HG02763 (cell line): Measurements from ENCODE around the gene EEF1AKMT2.
"Not testable (repeated sequence)": the region's sequence is repeated elsewhere in the genome, so short reads cannot be mapped to it uniquely, and the experiment has no call there.

ENCODE experiments used
- ATAC-seq: cut with Tn5 transposase; IDR thresholded peaks from one replicate; pipeline ENCODE4 v1.9.1; 2021; ENCODE audit warnings: mild to moderate bottlenecking, moderate library complexity; ENCODE audit not compliant: unreplicated experiment

EEF1AKMT2 gene

DNA sequence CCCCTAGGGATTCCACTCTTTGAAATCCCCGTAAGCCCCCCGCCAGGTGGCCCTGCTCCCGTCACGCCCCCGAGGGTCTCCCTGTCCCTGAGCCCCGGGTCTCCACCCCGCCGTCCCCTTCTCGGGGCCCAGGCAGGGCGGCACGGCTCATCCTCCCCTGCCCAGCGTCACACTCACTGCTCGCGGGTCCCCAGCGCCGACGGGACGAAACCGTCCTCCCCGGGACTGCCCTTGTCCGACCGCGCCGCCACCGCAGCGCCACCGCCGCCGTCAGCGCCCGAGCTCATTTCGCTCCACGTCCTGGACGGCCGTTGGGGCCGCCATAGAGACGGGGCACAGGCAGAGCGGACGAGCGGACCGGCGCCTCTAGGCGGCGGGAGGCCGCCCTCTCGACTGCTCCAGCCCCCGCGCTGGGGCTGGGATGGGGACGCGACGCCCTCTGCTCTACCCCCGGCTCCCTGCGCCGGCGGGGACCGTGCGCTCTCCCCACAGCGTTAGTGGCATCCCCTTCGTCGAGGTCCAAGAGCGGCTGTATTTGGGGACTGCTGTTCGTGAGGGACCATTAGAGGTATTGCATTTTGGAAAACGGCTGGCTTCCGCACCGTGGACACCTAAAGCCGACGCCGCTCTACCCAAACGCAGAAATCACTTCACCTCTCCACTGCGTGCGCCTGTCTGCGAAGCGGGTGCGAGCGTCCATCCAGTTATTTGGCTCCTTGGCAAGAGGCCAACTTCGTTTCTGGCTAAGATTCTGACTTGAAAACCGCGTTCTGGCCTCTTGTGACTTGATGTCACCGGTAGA is at the start of gene EEF1AKMT2:
TSS of gene EEF1AKMT2 (minus strand) at position 341 of the 802 bp plus-strand sequence. CDS start at position 287, 54 bp downstream.
- ATAC-seq, result peak; percentile 90

DNA sequence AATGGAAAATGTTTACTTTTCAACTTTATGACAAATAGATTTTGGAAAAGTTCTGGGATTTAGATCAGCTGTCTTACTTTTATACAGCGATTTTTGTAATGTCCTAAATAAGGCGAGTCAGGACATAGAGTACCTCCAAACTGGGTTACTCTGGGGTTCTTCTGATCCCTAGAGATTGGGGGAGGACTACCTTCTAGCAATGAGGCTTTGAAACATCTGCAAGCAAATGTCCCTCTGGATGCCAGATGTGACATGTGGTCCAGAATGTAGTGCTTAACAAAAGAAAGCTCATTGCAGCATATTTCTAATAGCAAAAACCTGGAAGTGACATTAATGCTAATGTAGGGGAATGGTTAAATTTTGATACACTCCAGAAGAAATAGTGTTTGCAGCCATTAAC is 46.0 kb upstream of the EEF1AKMT2 start:
- no peak for ATAC-seq

DNA sequence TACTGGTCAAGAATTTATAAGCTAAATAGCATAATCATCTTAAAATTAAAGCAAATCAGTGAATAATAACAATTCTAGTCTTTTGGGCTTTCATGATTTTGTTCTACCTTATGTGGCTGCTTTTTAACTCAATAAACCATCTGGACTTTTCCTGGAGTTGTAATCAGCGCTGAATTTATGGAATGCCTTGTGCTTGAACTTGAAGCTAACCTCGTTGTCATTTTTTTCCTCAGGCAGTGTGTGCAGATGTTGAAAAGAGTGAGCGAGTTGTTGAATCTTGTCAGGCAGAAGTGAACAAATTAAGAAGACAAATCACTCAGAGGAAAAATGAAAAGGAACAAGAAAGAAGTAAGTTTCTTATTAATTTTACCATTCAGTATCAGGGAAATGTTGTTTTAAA is 39.4 kb upstream of the EEF1AKMT2 start:
- ATAC-seq, result no peak

DNA sequence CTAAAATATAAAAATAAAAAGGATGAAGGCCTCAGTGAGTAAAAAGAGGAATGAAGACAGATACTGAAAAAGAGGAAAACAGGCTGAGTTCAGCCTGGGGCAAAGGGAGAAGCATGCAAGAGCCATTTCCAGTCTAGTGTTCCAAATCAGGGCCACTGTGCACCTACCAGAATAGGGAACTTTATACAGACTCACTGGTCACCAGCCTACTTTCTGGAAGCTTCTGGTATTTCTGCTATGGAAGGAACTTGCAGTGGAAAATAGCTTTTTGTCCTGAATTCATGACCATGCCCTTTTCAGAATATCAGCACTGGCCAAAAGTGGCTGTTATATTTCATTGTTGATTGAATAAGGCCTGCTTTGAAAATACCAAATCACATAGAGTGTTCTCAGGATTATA is 38.8 kb upstream of the EEF1AKMT2 start:
- no peak for ATAC-seq

DNA sequence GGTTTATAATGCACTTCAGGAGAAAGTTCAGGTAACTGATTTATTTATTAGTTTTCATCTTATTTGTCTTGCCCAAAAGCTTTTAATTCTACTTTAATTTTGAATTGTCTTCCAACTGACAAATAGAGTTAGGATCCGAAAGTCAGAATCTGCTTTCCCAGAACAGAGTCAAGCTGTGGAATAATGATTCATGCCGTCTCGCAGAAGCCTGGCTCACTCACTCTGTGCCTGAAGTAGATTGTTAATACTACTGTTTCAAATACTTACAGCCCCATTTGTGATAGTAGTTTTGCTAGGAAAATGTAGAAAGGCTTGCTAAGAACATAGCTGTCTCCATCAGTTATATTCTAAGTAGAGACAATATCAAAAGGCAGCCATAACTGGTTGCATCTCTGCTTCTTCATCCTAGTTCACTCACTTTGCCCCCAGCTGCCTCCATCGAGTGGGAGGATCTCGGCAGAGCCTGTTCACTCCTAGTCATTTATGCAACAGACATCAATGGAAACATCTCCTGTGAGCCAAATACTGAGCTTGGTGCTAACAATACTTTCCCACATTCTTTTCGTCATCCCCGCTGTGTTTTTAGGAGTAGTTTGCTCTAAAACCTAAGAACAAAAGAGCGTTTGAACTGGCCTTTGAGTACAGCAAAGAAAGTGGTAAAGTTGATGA is 37.9 kb upstream of the EEF1AKMT2 start:
- no peak for ATAC-seq

DNA sequence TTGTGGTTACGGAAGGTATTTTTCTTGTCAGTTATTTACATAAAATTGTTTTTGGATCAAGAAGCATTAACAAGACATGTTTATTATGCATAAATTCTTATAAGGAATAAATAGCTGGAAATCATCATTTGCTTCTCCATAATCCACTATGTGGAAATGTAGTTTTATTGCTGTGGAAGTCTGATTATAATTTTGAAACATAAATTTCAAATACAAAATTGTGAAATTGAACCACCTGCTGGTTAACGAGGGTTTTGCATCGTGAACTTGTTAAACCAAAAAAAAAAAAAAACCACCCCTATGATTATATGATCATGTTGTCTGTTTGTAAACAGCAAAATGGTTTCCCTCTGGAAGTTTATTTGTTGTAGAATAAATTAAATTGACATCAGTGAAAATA is 35.8 kb upstream of the EEF1AKMT2 start:
- no peak for ATAC-seq

DNA sequence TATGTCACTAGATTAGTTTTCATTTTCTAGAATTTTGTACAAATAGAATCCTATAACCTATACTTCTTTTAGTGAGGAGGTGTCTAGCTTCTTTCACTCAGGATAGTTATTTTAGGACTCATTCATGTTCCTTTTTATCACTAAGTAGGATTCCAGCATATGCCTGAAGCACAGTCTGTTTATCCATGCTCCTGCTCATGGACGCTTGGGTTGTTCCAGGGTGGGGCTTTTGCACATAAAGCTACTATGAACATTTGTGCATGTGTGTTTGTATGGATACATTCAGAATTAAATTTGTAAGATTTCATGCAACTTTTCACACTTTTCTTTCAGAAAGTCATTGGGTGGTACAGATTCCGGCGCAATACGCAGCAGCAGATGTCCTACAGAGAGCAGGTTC is 34.6 kb upstream of the EEF1AKMT2 start:
- no peak for ATAC-seq

DNA sequence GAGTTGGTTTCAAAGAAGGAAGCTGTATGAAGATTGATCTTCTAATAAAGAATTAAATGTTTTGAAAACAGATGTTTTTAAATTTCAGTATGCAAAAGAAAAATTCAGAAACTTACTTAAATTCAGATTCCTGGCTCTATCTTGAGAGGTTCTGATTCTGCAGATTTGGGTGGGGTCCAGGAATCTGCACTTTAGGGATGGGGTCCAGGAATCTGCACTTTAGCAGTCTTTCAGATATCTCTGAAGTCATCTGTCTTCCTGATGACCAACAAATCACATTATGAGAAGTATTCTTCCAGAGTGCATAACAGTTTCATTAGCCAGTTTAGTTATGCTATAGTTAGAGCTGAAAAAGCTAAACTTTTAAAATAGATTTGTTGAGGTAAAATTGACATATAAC is 34.0 kb upstream of the EEF1AKMT2 start:
- no peak for ATAC-seq

DNA sequence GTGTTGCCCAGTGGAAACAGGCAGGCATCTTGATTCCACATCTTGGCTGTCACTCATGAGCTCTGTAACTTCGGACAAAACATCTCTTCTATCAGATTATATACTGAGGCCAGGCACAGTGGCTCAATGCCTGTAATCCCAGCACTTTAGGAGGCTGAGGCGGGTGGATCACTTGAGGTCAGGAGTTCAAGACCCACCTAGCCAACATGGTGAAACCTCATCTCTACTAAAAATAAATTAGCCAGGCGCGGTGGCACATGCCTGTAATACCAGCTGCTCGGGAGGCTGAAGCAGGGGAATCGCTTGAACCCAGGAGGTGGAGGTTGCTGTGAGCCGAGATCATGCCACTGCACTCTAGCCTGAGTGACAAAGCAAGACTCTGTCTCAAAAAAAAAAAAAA is 33.2 kb upstream of the EEF1AKMT2 start:
- not testable (repeated sequence) for ATAC-seq

DNA sequence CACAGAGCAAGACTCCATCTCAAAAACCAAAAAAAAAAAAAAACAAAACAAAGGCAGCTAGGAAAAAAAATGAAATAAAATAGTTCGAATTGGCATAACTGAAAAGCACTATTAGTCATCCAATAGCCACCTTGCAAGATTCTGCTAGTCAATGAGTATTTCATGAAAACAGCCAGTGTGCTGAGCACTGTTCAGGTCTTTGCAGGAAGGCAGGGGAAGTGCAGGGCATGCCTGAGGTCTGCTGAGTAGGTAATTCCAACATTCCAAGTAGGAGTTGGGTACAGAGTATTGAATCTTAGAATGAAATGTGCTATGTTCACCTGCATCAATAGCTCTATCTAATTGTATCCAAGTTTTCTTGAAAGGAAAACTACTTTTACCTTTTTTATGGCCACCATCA is 32.8 kb upstream of the EEF1AKMT2 start:
- no peak for ATAC-seq

DNA sequence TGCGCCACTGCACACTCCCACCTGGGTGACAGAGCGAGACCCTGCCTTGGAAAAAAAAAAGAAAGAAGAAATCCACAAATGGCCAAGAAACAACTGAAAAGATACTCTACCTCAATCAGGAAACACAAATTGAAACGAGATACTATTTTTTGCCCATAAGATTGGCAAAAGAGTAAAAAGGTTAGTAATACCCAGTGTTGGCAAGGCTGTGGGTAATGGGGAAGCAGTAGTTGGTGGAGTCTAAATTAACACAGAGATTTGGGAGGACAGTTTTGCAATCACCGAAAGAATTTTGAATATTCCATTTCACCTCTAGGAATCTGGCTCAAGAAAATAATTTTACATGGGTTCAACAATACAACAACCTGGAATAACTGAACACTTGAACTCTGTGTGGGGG is 29.8 kb upstream of the EEF1AKMT2 start:
- no peak for ATAC-seq

DNA sequence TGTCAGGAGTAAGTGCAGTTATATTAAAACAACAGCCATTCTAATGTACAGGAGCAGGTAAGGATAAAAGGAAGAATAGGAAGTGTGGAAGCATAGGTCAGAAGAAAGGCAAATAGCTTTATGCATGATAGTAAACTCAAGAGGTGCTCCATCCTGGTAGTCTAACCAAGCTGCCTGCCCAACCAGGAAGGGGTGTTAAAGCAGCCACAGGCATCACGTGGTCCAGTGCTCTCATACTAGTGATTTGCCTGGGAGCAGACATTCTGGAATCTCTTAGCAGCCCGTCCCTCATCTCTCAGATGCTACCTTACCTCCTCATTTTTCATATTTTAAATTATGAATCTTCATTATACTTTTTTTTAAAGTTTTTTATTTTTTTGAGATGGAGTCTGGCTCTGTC is 28.4 kb upstream of the EEF1AKMT2 start:
- no peak for ATAC-seq

DNA sequence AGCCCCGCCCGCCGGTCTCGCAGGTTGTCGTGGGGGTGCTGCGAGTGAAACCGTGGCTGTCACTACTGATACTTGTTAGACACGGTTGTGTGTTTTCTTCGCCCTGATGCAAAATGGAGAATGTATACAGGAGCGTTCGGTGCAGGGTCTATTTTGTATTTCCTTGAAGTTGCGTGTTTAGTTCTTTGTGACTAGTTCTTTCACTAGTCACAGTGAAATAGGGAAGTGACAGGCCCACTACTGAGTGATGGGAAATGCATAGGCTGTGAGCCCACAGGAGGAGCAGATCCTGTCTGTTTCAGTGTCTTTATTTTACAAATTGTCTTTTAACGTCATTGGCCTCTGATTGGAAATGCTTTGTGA is 10.6 kb upstream of the EEF1AKMT2 start:
- ATAC-seq, result peak; percentile 29

DNA sequence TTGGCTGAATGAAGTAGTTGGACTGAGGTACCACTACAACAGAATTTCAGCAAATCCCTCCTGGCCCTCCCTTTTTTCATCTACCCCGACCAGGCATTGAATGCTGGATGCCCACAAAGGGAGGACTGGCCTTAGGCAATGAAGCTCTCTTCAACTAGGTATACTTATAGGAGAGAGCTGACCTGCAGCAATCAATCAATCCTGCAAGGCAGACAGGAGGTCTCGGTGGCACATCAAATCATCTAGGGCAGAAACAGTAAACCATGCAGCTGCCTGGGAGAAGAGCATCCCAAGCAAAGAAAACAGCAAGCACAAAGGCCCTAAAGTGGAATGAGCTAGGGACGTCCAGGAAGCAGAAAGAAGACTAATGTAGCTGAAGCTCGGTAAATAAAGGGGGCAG is 7.5 kb upstream of the EEF1AKMT2 start:
- ATAC-seq, result no peak

DNA sequence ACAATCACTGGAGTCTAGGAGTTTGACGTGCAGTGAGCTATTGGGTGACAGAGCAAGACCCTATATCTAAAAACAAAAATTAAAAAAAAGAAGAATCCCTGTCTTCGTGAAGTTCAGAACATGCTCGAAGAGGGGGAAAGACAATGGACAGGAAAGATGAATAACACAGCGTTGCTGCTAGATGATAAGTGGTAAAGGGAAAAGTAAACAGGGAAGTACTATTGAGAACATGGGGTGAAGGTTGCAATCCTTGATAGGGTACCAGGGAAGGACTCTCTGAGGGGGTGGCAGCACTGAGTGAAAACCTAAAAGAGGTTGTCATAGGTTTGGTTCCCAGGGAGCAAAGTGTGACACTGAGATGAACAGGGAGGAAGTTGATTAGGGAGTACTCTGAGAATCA is 7.1 kb upstream of the EEF1AKMT2 start:
- no peak for ATAC-seq

DNA sequence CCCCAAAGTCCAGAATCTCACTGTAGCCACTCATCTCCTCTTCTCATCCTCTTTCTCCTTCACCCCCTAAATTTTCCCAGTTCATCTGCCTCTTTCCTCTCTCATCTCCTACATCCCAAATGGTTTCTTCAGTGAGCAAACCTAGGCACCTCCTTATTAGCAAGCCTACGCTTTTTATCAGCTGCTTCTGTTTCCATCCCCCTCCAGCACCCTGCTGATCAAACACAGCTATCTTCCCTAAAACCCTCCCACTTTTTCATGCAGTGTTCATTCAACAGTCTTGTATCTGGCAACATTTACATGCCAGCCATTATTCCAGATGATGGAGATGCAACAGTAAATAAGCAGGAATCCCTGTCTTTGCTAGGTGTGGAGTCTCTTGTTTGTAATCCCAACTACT is 6.7 kb upstream of the EEF1AKMT2 start:
- no peak for ATAC-seq

DNA sequence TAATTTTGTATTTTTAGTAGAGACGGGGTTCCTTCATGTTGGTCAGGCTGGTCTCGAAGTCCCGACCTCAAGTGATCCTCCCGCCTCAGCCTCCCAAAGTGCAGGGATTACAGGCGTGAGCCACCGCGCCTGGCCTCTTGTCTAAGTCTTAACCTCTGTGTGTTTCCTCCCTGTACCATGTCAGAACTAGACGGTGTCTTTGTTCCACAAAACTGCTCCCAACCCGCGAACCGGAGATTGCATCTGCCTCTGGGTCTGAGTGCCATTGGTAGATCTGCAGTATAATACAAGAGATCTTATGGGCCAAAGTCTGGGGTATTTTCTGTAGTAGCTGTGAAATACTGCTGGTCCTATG is 1.3 kb upstream of the EEF1AKMT2 start:
- no peak for ATAC-seq

DNA sequence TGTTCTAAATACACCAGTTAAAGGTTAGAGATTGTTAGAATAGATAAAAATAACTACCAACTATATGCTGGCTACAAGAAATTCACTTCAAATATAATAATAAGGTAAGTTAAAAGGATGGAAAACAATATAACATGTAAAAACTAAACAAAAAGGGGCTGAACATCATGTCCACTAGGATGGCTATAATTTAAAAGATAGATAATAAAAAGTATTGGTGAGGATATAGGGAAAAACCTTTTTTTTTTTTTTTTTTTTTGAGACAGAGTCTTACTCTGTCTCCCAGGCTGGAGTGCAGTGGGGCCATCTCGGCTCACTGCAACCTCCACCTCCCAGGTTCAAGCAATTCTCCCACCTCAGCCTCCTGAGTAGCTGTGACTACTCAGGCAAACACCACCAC is 8.8 kb downstream of the EEF1AKMT2 start:
- ATAC-seq, result not testable (repeated sequence)

DNA sequence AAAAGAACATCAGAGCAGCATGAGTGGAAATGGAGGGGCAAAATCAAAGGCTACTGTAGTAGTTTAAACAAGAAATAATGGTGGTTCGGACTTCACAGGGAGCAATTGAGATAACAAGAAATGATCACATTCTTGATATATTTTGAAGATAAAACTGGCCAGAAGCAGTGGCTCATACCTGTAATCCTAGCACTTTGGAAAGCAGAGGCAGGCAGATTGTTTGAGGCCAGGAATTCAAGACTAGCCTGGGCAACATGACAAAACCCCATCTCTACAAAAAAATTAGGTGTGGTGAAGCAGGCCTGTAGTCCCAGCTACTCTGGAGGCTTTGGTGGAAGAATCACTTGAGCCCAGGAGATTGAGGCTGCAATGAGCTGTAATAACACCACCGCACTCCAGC is 22.9 kb downstream of the EEF1AKMT2 start:
- ATAC-seq, result no peak

DNA sequence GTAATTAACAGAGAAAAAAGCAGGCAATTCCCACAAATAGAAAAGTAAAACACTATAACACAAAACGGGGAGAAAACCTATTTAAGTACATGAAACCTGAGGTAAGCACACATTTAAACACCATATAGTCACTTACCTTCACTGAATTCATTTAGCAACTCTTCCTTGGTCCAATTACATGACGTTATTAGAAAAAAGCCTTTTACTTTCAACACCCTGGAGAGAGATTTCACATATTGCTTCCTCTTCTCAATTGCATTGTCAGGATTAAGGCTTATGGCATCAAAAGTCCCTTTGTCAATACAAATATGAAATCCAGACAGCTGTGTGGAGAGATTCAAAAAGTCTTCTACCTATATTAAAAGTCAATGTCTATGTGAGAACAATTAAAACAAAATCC is 26.4 kb downstream of the EEF1AKMT2 start:
- no peak for ATAC-seq

DNA sequence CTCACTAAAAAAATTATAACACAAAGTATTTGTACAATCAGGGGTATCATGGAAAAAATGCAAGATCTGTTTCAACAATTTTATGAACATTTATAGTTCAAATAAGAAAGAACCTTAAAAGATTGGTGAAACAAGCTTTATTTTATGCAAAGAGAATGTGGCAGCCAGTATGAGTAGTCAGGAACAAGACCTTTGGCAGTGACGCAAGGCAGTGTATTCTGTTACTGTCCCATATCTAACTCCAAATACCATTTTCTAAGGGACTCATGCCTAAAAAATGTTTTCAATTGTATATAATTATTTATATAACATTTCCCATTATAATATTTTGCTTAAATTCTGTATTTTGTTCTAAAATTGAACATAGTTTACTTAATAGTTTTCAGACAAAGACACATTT is 28.4 kb downstream of the EEF1AKMT2 start:
- no peak for ATAC-seq

DNA sequence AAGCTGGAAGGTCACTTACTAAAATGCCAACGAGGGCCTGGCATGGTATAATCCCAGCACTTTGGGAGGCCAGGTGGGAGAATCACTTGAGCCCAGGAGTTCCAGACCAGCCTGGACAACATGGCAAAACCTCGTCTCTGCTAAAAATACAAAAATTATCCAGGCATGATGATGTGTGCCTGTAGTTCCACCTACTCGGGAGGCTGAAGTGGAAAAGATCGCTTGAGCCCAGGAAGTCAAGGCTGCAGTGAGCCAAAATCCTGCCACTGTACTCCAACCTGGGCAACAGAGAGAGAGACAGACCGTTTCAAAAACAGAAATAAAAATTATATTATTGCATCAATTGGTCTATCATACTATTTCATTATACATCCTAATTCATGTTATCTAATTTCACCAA is 29.4 kb downstream of the EEF1AKMT2 start:
- no peak for ATAC-seq
